Prostate gland (tissue), 2 donors: ENCODE results near the gene OTULIN. TPM values are rescaled to one million over a fixed set of nuclear protein-coding genes. Genes with fewer than 3 reads are reported as not detected.

ENCODE experiments used
- DNase-seq: peaks from one replicate; pipeline ENCODE4 v3.0.0-alpha.2; 2019; ENCODE audit warnings: low spot score
- H3K27ac ChIP-seq, 2 donors: fragments of 200-600 bp; sonication (generic); 2 replicates each; pipeline ENCODE4 v1.5.1; 2017 to 2019
- H3K27me3 ChIP-seq: fragments of 200-600 bp; sonication (generic); replicated peaks from 2 replicates; pipeline ENCODE4 v1.5.1; 2019; ENCODE audit not compliant: insufficient read depth
- H3K36me3 ChIP-seq, 2 donors: fragments of 200-600 bp; sonication (generic); 1 replicate in 1 of 2; 2 replicates in 1 of 2; pipeline versions ENCODE4 v1.5.1 to v1.8.1; 2017 to 2019
- H3K4me1 ChIP-seq: fragments of 200-600 bp; sonication (generic); replicated peaks from 2 replicates; pipeline ENCODE4 v1.5.1; 2019
- H3K4me3 ChIP-seq, 2 donors: fragments of 200-600 bp; sonication (generic); 2 replicates each; pipeline ENCODE4 v1.5.1; 2017 to 2019
- H3K9me3 ChIP-seq: fragments of 200-600 bp; sonication (generic); 2 replicates; pipeline ENCODE4 v1.5.1; 2017
- CTCF ChIP-seq, 4 experiments: fragments of 200-600 bp in 2 of 4; fragments of 450-650 bp in 2 of 4; sonication (generic) in 2 of 4; IDR thresholded peaks; 1 replicate in 3 of 4; 2 replicates in 1 of 4; pipeline ENCODE4 v1.5.1; 2016 to 2019; ENCODE audit warnings: antibody characterized with exemption in 4 of 4, mild to moderate bottlenecking in 2 of 4, moderate library complexity in 2 of 4
- POLR2A ChIP-seq: fragments of 450-650 bp; IDR thresholded peaks from one replicate; pipeline ENCODE4 v1.6.1; 2016; ENCODE audit warnings: antibody characterized with exemption, mild to moderate bottlenecking
- POLR2AphosphoS5 ChIP-seq: sonication (generic); formaldehyde crosslinking; IDR thresholded peaks from one replicate; pipeline ENCODE4 v1.6.1; 2017; ENCODE audit warnings: antibody characterized with exemption
- WGBS: methylation state at CpG from one replicate; pipeline ENCODE4 v1.1.5; 2018; 5-methylcytosine and 5-hydroxymethylcytosine counted together
- intact Hi-C: fragments of 100-400 bp; cut with DNase I; formaldehyde crosslinking; loops from one replicate; pipeline ENCODE4 v1.14.2; 2022
- total RNA-seq, 2 donors: library from RNA; depleted of rRNA; stranded (reverse); fragments of >200 nt; gene quantifications; one replicate each; pipeline ENCODE4 v1.1.0, GENCODE V29; 2016

OTULIN gene
- total RNA-seq, 2 donors from 2014 or later: 35.5 to 51.8 TPM

DNA sequence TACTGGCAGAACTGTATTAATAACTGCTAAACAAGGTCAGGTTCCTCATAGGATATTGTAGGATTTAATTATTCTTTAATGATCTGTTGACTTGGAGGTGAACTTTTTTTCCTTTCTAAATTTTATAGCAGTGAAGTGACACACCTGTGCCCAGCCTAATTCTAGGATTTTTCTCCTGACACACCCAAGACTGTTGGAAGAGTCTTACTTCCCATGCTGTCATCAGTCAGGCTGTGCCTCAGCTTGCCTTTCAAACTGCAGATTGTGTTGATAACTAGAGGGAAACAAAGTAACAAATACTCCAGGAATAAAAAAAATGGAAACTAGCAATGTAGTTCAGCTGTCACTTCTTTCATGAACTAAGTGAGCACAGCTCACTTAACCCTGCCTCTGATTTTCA, 22.0 kb downstream of the OTULIN start:
- TF ChIP-seq CTCF (IDR thresholded peaks at IDR 0.05) (no peak), POLR2A (no peak), POLR2AphosphoS5 (peak; percentile 27)
- H3K36me3 ChIP-seq: peaks cover 0 to 12% of the 10 kb centered on the region in 2 donors
- H3K9me3 ChIP-seq: no peaks in the 10 kb centered on the region
- no peaks in the 10 kb centered on the region for H3K27me3 ChIP-seq
- intact Hi-C loops: loop anchor here (5.0 to 10.0 kb wide), 2 partner anchors 188 to 316 kb away; partner anchors contain the start of gene ANKH
- DNase-seq: no peak
- H3K4me3 ChIP-seq: no peak overlapping the region
- peaks cover 22% of the 10 kb centered on the region for H3K4me1 ChIP-seq
- peak overlapping the region; percentile 84 to 90 for H3K27ac ChIP-seq

- peaks cover 0 to 12% of the 10 kb centered on the region in 2 donors for H3K36me3 ChIP-seq
- no peaks in the 10 kb centered on the region for H3K9me3 ChIP-seq
- peak overlapping the region; percentile 84 to 90 for H3K27ac ChIP-seq
- TF ChIP-seq POLR2AphosphoS5: no peak
- peak in 2 of 4 experiments; percentile 22 to 29 for TF ChIP-seq CTCF (IDR thresholded peaks at IDR 0.05)
- no peak for TF ChIP-seq POLR2A
- DNase-seq: no peak
- WGBS: 30% methylated on average over 4 of the region's 4 CpGs
- intact Hi-C loops: loop anchor here (5.0 to 10.0 kb wide), 2 partner anchors 188 to 315 kb away; partner anchors contain the start of gene ANKH
- H3K4me3 ChIP-seq: no peak overlapping the region
- no peaks in the 10 kb centered on the region for H3K27me3 ChIP-seq
- peaks cover 19% of the 10 kb centered on the region for H3K4me1 ChIP-seq
Observed at GRCh38 chr5:14687023-14687665, 22.6 kb downstream of the OTULIN start.

- TF ChIP-seq POLR2A: no peak
- TF ChIP-seq POLR2AphosphoS5: no peak
- TF ChIP-seq CTCF (IDR thresholded peaks at IDR 0.05): no peak
- no peak overlapping the region for H3K27ac ChIP-seq
- H3K4me1 ChIP-seq: peaks cover 7% of the 10 kb centered on the region
- intact Hi-C loops: no loop called here
- peaks cover 6 to 12% of the 10 kb centered on the region in 2 donors for H3K36me3 ChIP-seq
- WGBS: 86% methylated on average over 5 of the region's 5 CpGs
- no peaks in the 10 kb centered on the region for H3K27me3 ChIP-seq
- no peak for DNase-seq
- no peak overlapping the region for H3K4me3 ChIP-seq
- no peaks in the 10 kb centered on the region for H3K9me3 ChIP-seq
Observed at GRCh38 chr5:14693070-14693469, 28.6 kb downstream of the OTULIN start.

GRCh38 chr5:14695152-14695551, 30.6 kb downstream of the OTULIN start:
- intact Hi-C loops: no loop called here
- peaks cover 6 to 7% of the 10 kb centered on the region in 2 donors for H3K36me3 ChIP-seq
- WGBS: 93% methylated on average over 2 of the region's 2 CpGs

More at GRCh38 chr5:14695152-14695551, 30.6 kb downstream of the OTULIN start:
- no peaks in the 10 kb centered on the region for H3K9me3 ChIP-seq
- no peak for DNase-seq
- TF ChIP-seq CTCF (IDR thresholded peaks at IDR 0.05): no peak
- TF ChIP-seq POLR2AphosphoS5: no peak
- no peak for TF ChIP-seq POLR2A
- H3K4me1 ChIP-seq: peaks cover 7% of the 10 kb centered on the region
- H3K27ac ChIP-seq: no peak overlapping the region
- no peaks in the 10 kb centered on the region for H3K27me3 ChIP-seq
- no peak overlapping the region for H3K4me3 ChIP-seq
